Measurements from ENCODE around the gene RAB36.
A peak's percentile ranks its signal among the peaks of the same experiment; 100 is the strongest.

The RAB36 gene

DNA sequence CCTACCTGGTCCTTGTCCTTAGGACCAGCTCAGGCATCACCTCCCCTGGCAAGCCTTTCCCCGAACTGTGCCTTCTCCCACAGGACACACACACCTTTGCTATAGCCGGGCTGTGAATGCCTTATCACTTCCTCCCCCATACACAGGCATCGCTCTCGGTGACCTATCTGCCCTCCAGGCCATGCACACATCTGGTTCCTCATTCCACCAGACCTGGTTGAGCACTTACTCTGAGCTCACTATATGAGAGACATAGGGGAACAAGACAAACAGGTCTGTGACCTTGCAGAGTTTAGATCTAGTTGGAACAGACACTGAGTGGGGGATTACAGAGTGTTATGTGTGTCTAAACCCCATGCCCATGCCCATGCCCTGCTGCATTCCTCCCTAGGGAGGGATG is 31.9 kb downstream of the RAB36 start:
- TF ChIP-seq ZNF274 (IDR thresholded peaks at IDR 0.05; ENCODE audit: low read depth, low read length) (no peak), SUZ12 (IDR thresholded peaks at IDR 0.05; ENCODE audit: extremely low read depth, insufficient read depth, insufficient read length) (no peak), YY1 (IDR thresholded peaks at IDR 0.05; ENCODE audit: insufficient read depth, insufficient read length) (no peak)
- DNase-seq (ENCODE audit: low read depth, low spot score) = no peak
- H3K36me3 ChIP-seq (ENCODE audit: insufficient read depth, insufficient read length, low read length) = peaks cover 10% of the 10 kb centered on the region
- no peaks in the 10 kb centered on the region for H3K27me3 ChIP-seq (ENCODE audit: insufficient read depth, insufficient read length)
- H3K4me3 ChIP-seq (ENCODE audit: insufficient read length, low read depth) = no peak overlapping the region
- H3K4me1 ChIP-seq (ENCODE audit: insufficient read depth, insufficient read length) = peaks cover 10% of the 10 kb centered on the region
- H3K9me3 ChIP-seq (ENCODE audit: insufficient read depth, low read length) = peaks cover 27% of the 10 kb centered on the region; the same call in 1 of the 2 replicates
- H3K9ac ChIP-seq (ENCODE audit: insufficient read length, low read depth) = no peak overlapping the region

DNA sequence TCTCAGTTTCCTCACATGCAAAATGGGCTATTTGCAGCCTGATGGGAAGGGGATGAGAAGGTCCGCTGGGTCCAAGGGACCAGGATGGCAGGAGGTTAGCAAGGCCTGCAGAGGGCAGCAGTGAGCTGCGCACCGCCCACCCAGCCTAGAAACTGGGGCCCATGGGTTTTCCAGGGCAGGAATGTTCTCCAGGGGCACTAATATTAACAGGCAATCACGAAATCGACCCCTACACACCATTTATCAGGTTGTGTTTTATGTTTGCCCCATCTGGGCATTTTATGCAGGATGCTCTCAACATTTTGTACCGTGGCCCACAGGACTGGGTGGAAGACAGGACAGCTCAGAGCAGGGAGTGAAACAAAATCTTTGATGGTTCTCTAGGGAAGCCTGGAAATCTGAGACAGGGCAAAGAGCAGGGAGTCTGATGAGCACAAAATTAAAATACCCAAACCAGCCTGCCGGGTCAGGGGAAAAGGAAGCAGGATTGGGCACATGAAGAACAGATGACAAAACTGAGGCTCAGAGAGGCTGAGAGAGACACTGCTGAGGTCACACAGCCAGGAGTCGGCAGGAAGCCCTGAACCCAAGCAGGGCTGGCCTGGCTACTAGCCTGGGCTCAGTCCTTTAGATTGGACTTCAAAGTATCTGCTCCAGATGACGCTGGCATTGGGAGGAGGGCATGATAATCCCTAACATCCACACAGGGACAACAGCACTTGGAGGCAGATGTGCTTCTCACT is 33.4 kb downstream of the RAB36 start:
- H3K36me3 ChIP-seq (ENCODE audit: insufficient read depth, insufficient read length, low read length) = peaks cover 17% of the 10 kb centered on the region
- no peaks in the 10 kb centered on the region for H3K27me3 ChIP-seq (ENCODE audit: insufficient read depth, insufficient read length)
- H3K4me3 ChIP-seq (ENCODE audit: insufficient read length, low read depth) = no peak overlapping the region
- H3K4me1 ChIP-seq (ENCODE audit: insufficient read depth, insufficient read length) = peaks cover 10% of the 10 kb centered on the region
- peak; percentile 52 for DNase-seq (ENCODE audit: low read depth, low spot score)
- H3K9ac ChIP-seq (ENCODE audit: insufficient read length, low read depth) = peak overlapping the region; percentile 34
- peaks cover 27% of the 10 kb centered on the region; the same call in 1 of the 2 replicates for H3K9me3 ChIP-seq (ENCODE audit: insufficient read depth, low read length)
- TF ChIP-seq YY1 (IDR thresholded peaks at IDR 0.05; ENCODE audit: insufficient read depth, insufficient read length) (no peak), SUZ12 (IDR thresholded peaks at IDR 0.05; ENCODE audit: extremely low read depth, insufficient read depth, insufficient read length) (no peak), ZNF274 (IDR thresholded peaks at IDR 0.05; ENCODE audit: low read depth, low read length) (no peak)

DNA sequence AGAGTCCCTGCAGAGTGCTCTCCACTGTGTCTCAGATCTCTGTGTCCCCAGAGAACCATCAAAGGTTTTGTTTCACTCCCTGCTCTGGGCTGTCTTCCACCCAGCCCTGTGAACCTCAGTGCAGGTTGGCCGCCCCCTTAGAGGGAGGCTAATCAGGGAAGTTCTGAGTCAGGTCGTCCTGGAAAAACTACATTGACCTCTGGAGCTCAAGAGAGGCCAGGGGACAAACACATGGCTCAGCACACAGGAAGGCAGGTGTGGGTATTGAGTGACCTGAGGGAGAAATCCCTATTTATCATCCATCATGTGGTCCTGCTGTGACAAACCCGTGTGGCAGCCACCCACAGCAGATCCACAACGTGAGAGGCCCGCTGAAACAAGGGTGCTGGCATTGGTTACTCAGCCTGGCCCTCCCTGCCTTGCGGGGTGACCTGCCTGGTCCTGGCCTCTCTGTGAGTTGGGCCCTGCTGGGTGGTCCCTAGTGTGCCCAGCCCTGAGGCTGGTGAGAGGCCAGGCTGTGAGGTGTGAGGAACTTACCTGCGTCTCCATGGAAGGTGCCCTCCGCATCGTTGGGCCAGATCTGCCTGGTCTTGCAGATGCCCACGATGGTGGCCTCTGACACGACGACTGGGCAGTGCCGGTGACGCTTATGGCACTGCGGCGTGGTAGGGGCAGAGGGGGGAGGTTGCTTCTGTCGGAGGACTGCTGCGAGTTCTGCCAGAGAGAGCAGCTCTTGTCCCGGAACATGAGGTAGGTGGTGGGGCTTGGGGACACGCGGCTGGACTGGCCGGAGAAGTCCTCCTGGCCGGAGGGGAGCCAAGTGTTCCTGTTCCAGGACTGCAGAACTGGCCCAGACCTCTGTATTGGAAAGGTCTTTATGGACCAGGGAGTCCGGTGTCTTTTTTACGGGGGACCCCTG is 34.4 kb downstream of the RAB36 start:
- peaks cover 27% of the 10 kb centered on the region; the same call in 1 of the 2 replicates for H3K9me3 ChIP-seq (ENCODE audit: insufficient read depth, low read length)
- DNase-seq (ENCODE audit: low read depth, low spot score) = no peak
- H3K4me1 ChIP-seq (ENCODE audit: insufficient read depth, insufficient read length) = peaks cover 13% of the 10 kb centered on the region
- no peak for TF ChIP-seq ZNF274 (IDR thresholded peaks at IDR 0.05; ENCODE audit: low read depth, low read length)
- TF ChIP-seq SUZ12 (IDR thresholded peaks at IDR 0.05; ENCODE audit: extremely low read depth, insufficient read depth, insufficient read length) = no peak
- TF ChIP-seq YY1 (IDR thresholded peaks at IDR 0.05; ENCODE audit: insufficient read depth, insufficient read length) = no peak
- H3K36me3 ChIP-seq (ENCODE audit: insufficient read depth, insufficient read length, low read length) = peaks cover 21% of the 10 kb centered on the region
- no peaks in the 10 kb centered on the region for H3K27me3 ChIP-seq (ENCODE audit: insufficient read depth, insufficient read length)
- H3K9ac ChIP-seq (ENCODE audit: insufficient read length, low read depth) = peak overlapping the region; percentile 61
- H3K4me3 ChIP-seq (ENCODE audit: insufficient read length, low read depth) = peak overlapping the region; percentile 15

DNA sequence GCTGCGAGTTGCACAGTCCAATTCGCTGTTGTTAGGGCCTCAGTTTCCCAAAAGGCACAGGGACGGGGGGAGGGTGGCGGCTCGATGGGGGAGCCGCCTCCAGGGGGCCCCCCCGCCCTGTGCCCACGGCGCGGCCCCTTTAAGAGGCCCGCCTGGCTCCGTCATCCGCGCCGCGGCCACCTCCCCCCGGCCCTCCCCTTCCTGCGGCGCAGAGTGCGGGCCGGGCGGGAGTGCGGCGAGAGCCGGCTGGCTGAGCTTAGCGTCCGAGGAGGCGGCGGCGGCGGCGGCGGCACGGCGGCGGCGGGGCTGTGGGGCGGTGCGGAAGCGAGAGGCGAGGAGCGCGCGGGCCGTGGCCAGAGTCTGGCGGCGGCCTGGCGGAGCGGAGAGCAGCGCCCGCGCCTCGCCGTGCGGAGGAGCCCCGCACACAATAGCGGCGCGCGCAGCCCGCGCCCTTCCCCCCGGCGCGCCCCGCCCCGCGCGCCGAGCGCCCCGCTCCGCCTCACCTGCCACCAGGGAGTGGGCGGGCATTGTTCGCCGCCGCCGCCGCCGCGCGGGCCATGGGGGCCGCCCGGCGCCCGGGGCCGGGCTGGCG is 35.1 kb downstream of the RAB36 start, which contains the start of gene BCR:
TSS of gene BCR (plus strand) at position 209 of the 592 bp plus-strand sequence. CDS start 452 bp downstream, outside the sequence.
- no peaks in the 10 kb centered on the region for H3K27me3 ChIP-seq (ENCODE audit: insufficient read depth, insufficient read length)
- DNase-seq (ENCODE audit: low read depth, low spot score) = no peak
- H3K9ac ChIP-seq (ENCODE audit: insufficient read length, low read depth) = peak within 1 kb of the TSS; percentile 95
- peak within 1 kb of the TSS; percentile 85 for H3K4me3 ChIP-seq (ENCODE audit: insufficient read length, low read depth)
- H3K9me3 ChIP-seq (ENCODE audit: insufficient read depth, low read length) = peaks cover 25% of the 10 kb centered on the region; the same call in 1 of the 2 replicates
- peaks cover 16% of the 10 kb centered on the region for H3K4me1 ChIP-seq (ENCODE audit: insufficient read depth, insufficient read length)
- peaks cover 26% of the 10 kb centered on the region for H3K36me3 ChIP-seq (ENCODE audit: insufficient read depth, insufficient read length, low read length)
- TF ChIP-seq YY1 (IDR thresholded peaks at IDR 0.05; ENCODE audit: insufficient read depth, insufficient read length) = no peak
- no peak for TF ChIP-seq ZNF274 (IDR thresholded peaks at IDR 0.05; ENCODE audit: low read depth, low read length)
- TF ChIP-seq SUZ12 (IDR thresholded peaks at IDR 0.05; ENCODE audit: extremely low read depth, insufficient read depth, insufficient read length) = no peak

DNA sequence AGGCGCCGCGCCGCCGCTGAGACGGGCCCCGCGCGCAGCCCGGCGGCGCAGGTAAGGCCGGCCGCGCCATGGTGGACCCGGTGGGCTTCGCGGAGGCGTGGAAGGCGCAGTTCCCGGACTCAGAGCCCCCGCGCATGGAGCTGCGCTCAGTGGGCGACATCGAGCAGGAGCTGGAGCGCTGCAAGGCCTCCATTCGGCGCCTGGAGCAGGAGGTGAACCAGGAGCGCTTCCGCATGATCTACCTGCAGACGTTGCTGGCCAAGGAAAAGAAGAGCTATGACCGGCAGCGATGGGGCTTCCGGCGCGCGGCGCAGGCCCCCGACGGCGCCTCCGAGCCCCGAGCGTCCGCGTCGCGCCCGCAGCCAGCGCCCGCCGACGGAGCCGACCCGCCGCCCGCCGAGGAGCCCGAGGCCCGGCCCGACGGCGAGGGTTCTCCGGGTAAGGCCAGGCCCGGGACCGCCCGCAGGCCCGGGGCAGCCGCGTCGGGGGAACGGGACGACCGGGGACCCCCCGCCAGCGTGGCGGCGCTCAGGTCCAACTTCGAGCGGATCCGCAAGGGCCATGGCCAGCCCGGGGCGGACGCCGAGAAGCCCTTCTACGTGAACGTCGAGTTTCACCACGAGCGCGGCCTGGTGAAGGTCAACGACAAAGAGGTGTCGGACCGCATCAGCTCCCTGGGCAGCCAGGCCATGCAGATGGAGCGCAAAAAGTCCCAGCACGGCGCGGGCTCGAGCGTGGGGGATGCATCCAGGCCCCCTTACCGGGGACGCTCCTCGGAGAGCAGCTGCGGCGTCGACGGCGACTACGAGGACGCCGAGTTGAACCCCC is 35.8 kb downstream of the RAB36 start:
- H3K4me3 ChIP-seq (ENCODE audit: insufficient read length, low read depth) = peak overlapping the region; percentile 85
- H3K36me3 ChIP-seq (ENCODE audit: insufficient read depth, insufficient read length, low read length) = peaks cover 28% of the 10 kb centered on the region
- peak overlapping the region; percentile 95 for H3K9ac ChIP-seq (ENCODE audit: insufficient read length, low read depth)
- no peaks in the 10 kb centered on the region for H3K27me3 ChIP-seq (ENCODE audit: insufficient read depth, insufficient read length)
- H3K9me3 ChIP-seq (ENCODE audit: insufficient read depth, low read length) = peaks cover 18% of the 10 kb centered on the region; the same call in 1 of the 2 replicates
- H3K4me1 ChIP-seq (ENCODE audit: insufficient read depth, insufficient read length) = peaks cover 18% of the 10 kb centered on the region
- DNase-seq (ENCODE audit: low read depth, low spot score) = no peak
- TF ChIP-seq SUZ12 (IDR thresholded peaks at IDR 0.05; ENCODE audit: extremely low read depth, insufficient read depth, insufficient read length) (no peak), ZNF274 (IDR thresholded peaks at IDR 0.05; ENCODE audit: low read depth, low read length) (no peak), YY1 (IDR thresholded peaks at IDR 0.05; ENCODE audit: insufficient read depth, insufficient read length) (no peak)

DNA sequence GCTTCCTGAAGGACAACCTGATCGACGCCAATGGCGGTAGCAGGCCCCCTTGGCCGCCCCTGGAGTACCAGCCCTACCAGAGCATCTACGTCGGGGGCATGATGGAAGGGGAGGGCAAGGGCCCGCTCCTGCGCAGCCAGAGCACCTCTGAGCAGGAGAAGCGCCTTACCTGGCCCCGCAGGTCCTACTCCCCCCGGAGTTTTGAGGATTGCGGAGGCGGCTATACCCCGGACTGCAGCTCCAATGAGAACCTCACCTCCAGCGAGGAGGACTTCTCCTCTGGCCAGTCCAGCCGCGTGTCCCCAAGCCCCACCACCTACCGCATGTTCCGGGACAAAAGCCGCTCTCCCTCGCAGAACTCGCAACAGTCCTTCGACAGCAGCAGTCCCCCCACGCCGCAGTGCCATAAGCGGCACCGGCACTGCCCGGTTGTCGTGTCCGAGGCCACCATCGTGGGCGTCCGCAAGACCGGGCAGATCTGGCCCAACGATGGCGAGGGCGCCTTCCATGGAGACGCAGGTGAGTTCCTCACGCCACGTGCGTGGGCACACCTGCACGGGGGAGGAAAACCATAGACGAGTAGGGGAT is 36.5 kb downstream of the RAB36 start:
- peak overlapping the region; percentile 85 for H3K4me3 ChIP-seq (ENCODE audit: insufficient read length, low read depth)
- TF ChIP-seq YY1 (IDR thresholded peaks at IDR 0.05; ENCODE audit: insufficient read depth, insufficient read length) (no peak), SUZ12 (IDR thresholded peaks at IDR 0.05; ENCODE audit: extremely low read depth, insufficient read depth, insufficient read length) (no peak), ZNF274 (IDR thresholded peaks at IDR 0.05; ENCODE audit: low read depth, low read length) (no peak)
- H3K36me3 ChIP-seq (ENCODE audit: insufficient read depth, insufficient read length, low read length) = peaks cover 34% of the 10 kb centered on the region
- H3K27me3 ChIP-seq (ENCODE audit: insufficient read depth, insufficient read length) = no peaks in the 10 kb centered on the region
- DNase-seq (ENCODE audit: low read depth, low spot score) = no peak
- peak overlapping the region; percentile 95 for H3K9ac ChIP-seq (ENCODE audit: insufficient read length, low read depth)
- H3K4me1 ChIP-seq (ENCODE audit: insufficient read depth, insufficient read length) = peaks cover 18% of the 10 kb centered on the region
- peaks cover 11% of the 10 kb centered on the region; the same call in 1 of the 2 replicates for H3K9me3 ChIP-seq (ENCODE audit: insufficient read depth, low read length)

All from NT2/D1 (cell line).